H1 (cell line): ENCODE measurements around the gene TMIGD1. TPM values are rescaled to one million over a fixed set of nuclear protein-coding genes. Genes with fewer than 3 reads are reported as not detected.

Experiments used
- CTCF ChIA-PET: fragments of 300-600 bp; sonication (Branson Sonifier 250); formaldehyde crosslinking; loops from one replicate; lab custom pipeline; 2021; ENCODE audit not compliant: partially characterized antibody; lab: Charles Lee
- POLR2A ChIA-PET: fragments of 300-600 bp; sonication (Branson Sonifier 250); formaldehyde crosslinking; loops from one replicate; lab custom pipeline; 2021; ENCODE audit warnings: inconsistent platforms; ENCODE audit not compliant: partially characterized antibody; lab: Charles Lee
- DNase-seq, 2 experiments: peaks; one replicate each; pipeline versions ENCODE4 v3.0.0 to v3.0.0-alpha.2; 2010 to 2022; ENCODE audit warnings: low spot score in 2 of 2, low read depth in 1 of 2, mixed read lengths in 1 of 2
- FAIRE-seq: peaks from 2 replicates; lab custom pipeline; 2011; peaks lifted over from hg19 to GRCh38; lab: Jason Lieb, UNC
- H2AFZ ChIP-seq: 2 replicates; pipeline ENCODE4 v1.8.1; 2012; ENCODE audit warnings: low read length, inconsistent platforms
- H2AK5ac ChIP-seq: 2 replicates; pipeline ENCODE4 v1.6.1; 2013; ENCODE audit warnings: low read depth, low read length
- H2BK120ac ChIP-seq: replicated peaks from 2 replicates; pipeline ENCODE3; 2013; ENCODE audit warnings: low read depth, low read length, inconsistent platforms
- H2BK12ac ChIP-seq: 2 replicates; pipeline ENCODE4 v1.6.1; 2013; ENCODE audit warnings: low read depth, low read length
- H2BK15ac ChIP-seq: 2 replicates; pipeline ENCODE4 v1.6.1; 2013; ENCODE audit warnings: low read length
- H2BK20ac ChIP-seq: 2 replicates; pipeline ENCODE4 v1.6.1; 2013; ENCODE audit warnings: low read length
- H2BK5ac ChIP-seq: 2 replicates; pipeline ENCODE4 v1.6.1; 2013; ENCODE audit warnings: low read depth, low read length
- H3K14ac ChIP-seq: 2 replicates; pipeline ENCODE4 v1.6.1; 2013; ENCODE audit warnings: inconsistent platforms; ENCODE audit not compliant: insufficient read length
- H3K18ac ChIP-seq: 2 replicates; pipeline ENCODE4 v1.6.1; 2013; ENCODE audit warnings: low read length; ENCODE audit errors: extremely low read depth
- H3K23ac ChIP-seq: 2 replicates; pipeline ENCODE4 v1.6.1; 2013; ENCODE audit warnings: inconsistent platforms; ENCODE audit not compliant: insufficient read length
- H3K23me2 ChIP-seq: 2 replicates; pipeline ENCODE4 v1.6.1; 2013; ENCODE audit warnings: low read depth, low read length
- H3K27ac ChIP-seq: 2 replicates; pipeline ENCODE4 v1.6.1; 2011; ENCODE audit warnings: low read depth, low read length, inconsistent platforms
- H3K27me3 ChIP-seq, 4 experiments: replicated peaks in 1 of 4; 1 replicate in 1 of 4; 2 replicates in 3 of 4; pipeline versions ENCODE4 v1.6.1 to v1.8.1; 2011 to 2013; ENCODE audit warnings: low read length in 3 of 4, mild to moderate bottlenecking in 3 of 4, inconsistent platforms in 2 of 4, mixed read lengths in 2 of 4, moderate library complexity in 1 of 4; ENCODE audit not compliant: control insufficient read depth in 3 of 4, insufficient read depth in 3 of 4; ENCODE audit errors: extremely low read depth in 1 of 4
- H3K36me3 ChIP-seq, 4 experiments: 2 replicates each; pipeline versions ENCODE4 v1.6.1 to v1.8.1; 2011 to 2013; ENCODE audit warnings: mild to moderate bottlenecking in 4 of 4, low read length in 3 of 4, moderate library complexity in 2 of 4, control low read depth in 1 of 4, inconsistent platforms in 1 of 4; ENCODE audit not compliant: insufficient read depth in 4 of 4, control insufficient read depth in 2 of 4
- H3K4ac ChIP-seq: replicated peaks from 2 replicates; pipeline ENCODE3; 2013; ENCODE audit warnings: low read length, low read depth, mixed read lengths, inconsistent platforms; ENCODE audit not compliant: insufficient read length
- H3K4me1 ChIP-seq, 4 experiments: replicated peaks in 1 of 4; 1 replicate in 1 of 4; 2 replicates in 3 of 4; pipeline versions ENCODE4 v1.6.1 to v1.8.1; 2011 to 2013; ENCODE audit warnings: low read length in 3 of 4, inconsistent platforms in 2 of 4, mixed read lengths in 1 of 4; ENCODE audit not compliant: insufficient read depth in 4 of 4, control insufficient read depth in 3 of 4
- H3K4me2 ChIP-seq, 2 experiments: 2 replicates each; pipeline versions ENCODE4 v1.6.1 to v1.8.1; 2011 to 2013; ENCODE audit warnings: low read depth in 2 of 2, low read length in 2 of 2, control low read depth in 1 of 2, inconsistent platforms in 1 of 2, mild to moderate bottlenecking in 1 of 2; ENCODE audit not compliant: insufficient read depth in 1 of 2
- H3K4me3 ChIP-seq, 4 experiments: fragments of 200-600, 300-600 bp in 1 of 4; sonication (generic), shearing (Covaris generic), sonication (Bioruptor Twin) in 1 of 4; 2 replicates each; pipeline versions ENCODE4 v1.5.1 to v1.8.1; 2011 to 2016; ENCODE audit warnings: low read length in 4 of 4, low read depth in 3 of 4, control low read depth in 2 of 4, inconsistent platforms in 2 of 4, mild to moderate bottlenecking in 2 of 4, mixed read lengths in 1 of 4, moderate library complexity in 1 of 4; ENCODE audit not compliant: insufficient read depth in 2 of 4; ENCODE audit errors: extremely low read depth in 1 of 4
- H3K56ac ChIP-seq: replicated peaks from 2 replicates; pipeline ENCODE3; 2013; ENCODE audit warnings: low read depth, mild to moderate bottlenecking, mixed read lengths, low read length, inconsistent platforms; ENCODE audit not compliant: insufficient read length
- H3K79me1 ChIP-seq: 2 replicates; pipeline ENCODE4 v1.6.1; 2013; ENCODE audit warnings: low read depth, low read length, control low read depth
- H3K79me2 ChIP-seq, 2 experiments: 2 replicates each; pipeline versions ENCODE4 v1.6.1 to v1.8.1; 2012 to 2013; ENCODE audit warnings: low read length in 2 of 2, mild to moderate bottlenecking in 2 of 2, inconsistent platforms in 1 of 2; ENCODE audit not compliant: insufficient read depth in 2 of 2, control insufficient read depth in 1 of 2
- H3K9ac ChIP-seq, 4 experiments: replicated peaks in 1 of 4; 1 replicate in 1 of 4; 2 replicates in 3 of 4; pipeline versions ENCODE4 v1.6.1 to v1.8.1; 2011 to 2013; ENCODE audit warnings: low read depth in 3 of 4, low read length in 3 of 4, control low read depth in 2 of 4, mild to moderate bottlenecking in 2 of 4, moderate library complexity in 2 of 4, inconsistent platforms in 1 of 4; ENCODE audit errors: extremely low read depth in 1 of 4
- H3K9me3 ChIP-seq, 2 experiments: 2 replicates each; pipeline versions ENCODE4 v1.6.1 to v1.8.1; 2012 to 2013; ENCODE audit warnings: mild to moderate bottlenecking in 2 of 2, moderate library complexity in 2 of 2, control low read depth in 1 of 2, inconsistent platforms in 1 of 2, low read depth in 1 of 2, low read length in 1 of 2, mixed read lengths in 1 of 2; ENCODE audit not compliant: insufficient read depth in 2 of 2
- H4K20me1 ChIP-seq, 2 experiments: replicated peaks in 1 of 2; 2 replicates each; pipeline versions ENCODE3 to v1.8.1; 2011 to 2013; ENCODE audit warnings: inconsistent platforms in 2 of 2, low read length in 2 of 2, mild to moderate bottlenecking in 1 of 2; ENCODE audit not compliant: insufficient read depth in 2 of 2, control insufficient read depth in 1 of 2
- H4K5ac ChIP-seq: 2 replicates; pipeline ENCODE4 v1.6.1; 2013; ENCODE audit warnings: low read length, low read depth, mixed read lengths, inconsistent platforms; ENCODE audit not compliant: insufficient read length
- H4K8ac ChIP-seq: 2 replicates; pipeline ENCODE4 v1.8.0; 2013; ENCODE audit warnings: mild to moderate bottlenecking, moderate library complexity, low read length, inconsistent platforms; ENCODE audit not compliant: insufficient read depth; ENCODE audit errors: extremely low read depth
- H4K91ac ChIP-seq: replicated peaks from 2 replicates; pipeline ENCODE3; 2013; ENCODE audit warnings: low read length, mixed read lengths, inconsistent platforms; ENCODE audit not compliant: insufficient read length
- CBX8 ChIP-seq: fragments of 300-800, 300-1000 bp; sonication (generic); IDR thresholded peaks from 2 replicates; pipeline ENCODE4 v1.7.1; 2016; ENCODE audit warnings: low read depth, low read length, borderline replicate concordance
- EZH2 ChIP-seq: fragments of 200-600 bp; sonication (generic); IDR thresholded peaks from 2 replicates; pipeline ENCODE4 v1.7.1; 2012; ENCODE audit warnings: low read depth, mild to moderate bottlenecking, moderate library complexity, low read length, inconsistent platforms; ENCODE audit not compliant: severe bottlenecking
- KDM1A ChIP-seq: fragments of 200-600, 300-600 bp; sonication (generic); IDR thresholded peaks from 2 replicates; pipeline ENCODE4 v1.7.1; 2016; ENCODE audit warnings: mild to moderate bottlenecking, low read length, borderline replicate concordance
- KDM4A ChIP-seq: IDR thresholded peaks from one replicate; pipeline ENCODE4 v1.7.1; 2012; ENCODE audit warnings: low read depth, mild to moderate bottlenecking, moderate library complexity, low read length, inconsistent platforms; ENCODE audit not compliant: severe bottlenecking
- KDM5A ChIP-seq: fragments of 200-600 bp; IDR thresholded peaks from 2 replicates; pipeline ENCODE4 v1.7.1; 2012; ENCODE audit warnings: mild to moderate bottlenecking, low read length, inconsistent platforms, mixed read lengths
- RAD21 ChIP-seq, 2 experiments: IDR thresholded peaks in 1 of 2; conservative IDR thresholded peaks in 1 of 2; 2 replicates each; pipeline ENCODE4 v1.6.1; 2011; ENCODE audit warnings: low read depth in 2 of 2, low read length in 2 of 2, improper control_type of control experiment in 1 of 2, inconsistent platforms in 1 of 2, mild to moderate bottlenecking in 1 of 2, moderate library complexity in 1 of 2
- RFX5 ChIP-seq: IDR thresholded peaks from 2 replicates; pipeline ENCODE4 v1.6.1; 2011; ENCODE audit warnings: low read depth, low read length, improper control_type of control experiment, borderline replicate concordance
- SIN3A ChIP-seq, 2 experiments: IDR thresholded peaks in 1 of 2; conservative IDR thresholded peaks in 1 of 2; 2 replicates each; pipeline ENCODE4 v1.6.1; 2011 to 2012; ENCODE audit warnings: low read length in 2 of 2, improper control_type of control experiment in 1 of 2, low read depth in 1 of 2, mild to moderate bottlenecking in 1 of 2
- SP2 ChIP-seq: IDR thresholded peaks from 2 replicates; pipeline ENCODE4 v1.6.1; 2012; ENCODE audit warnings: mild to moderate bottlenecking, low read length, inconsistent platforms
- SP4 ChIP-seq: IDR thresholded peaks from 2 replicates; pipeline ENCODE4 v1.6.1; 2012; ENCODE audit warnings: low read length, inconsistent platforms
- YY1 ChIP-seq: IDR thresholded peaks from 2 replicates; pipeline ENCODE4 v1.6.1; 2011; ENCODE audit warnings: low read depth, mild to moderate bottlenecking, low read length
- WGBS, 2 experiments: shearing (Covaris generic) in 1 of 2; methylation state at CpG; one replicate each; pipeline versions ENCODE4 v1.1.6 to v1.1.7; 2013 to 2015; ENCODE audit warnings: low lambda C conversion rate in 2 of 2, mixed read lengths in 2 of 2, inconsistent platforms in 1 of 2, low coverage in 1 of 2, missing lambda C conversion rate in 1 of 2; ENCODE audit not compliant: insufficient replicate concordance in 2 of 2, insufficient coverage in 1 of 2, insufficient read length in 1 of 2; ENCODE audit errors: extremely low coverage in 1 of 2, missing lambda C conversion rate in 1 of 2; 5-methylcytosine and 5-hydroxymethylcytosine counted together
- polyA plus RNA-seq, 7 experiments: library from polyadenylated mRNA; depleted of rRNA in 3 of 7; stranded (reverse) in 5 of 7; unstranded in 2 of 7; fragments of >200 nt in 5 of 7; fragments of 200-250 nt in 2 of 7; gene quantifications; 1 replicate in 5 of 7; 2 replicates in 1 of 7; 4 replicates in 1 of 7; pipeline versions ENCODE4 v1.2.1 to v1.2.3, GENCODE V29; 2011 to 2013; ENCODE audit warnings: missing spikeins in 2 of 7, mixed read lengths in 2 of 7
- total RNA-seq: library from RNA; stranded (reverse); fragmentation: NEBNext Ultra II Directional; extraction: Animal tissue kit (Norgen Biotek cat#: 25700); gene quantifications from 2 replicates; pipeline ENCODE4 v1.2.1, GENCODE V29; 2021
- TF ChIP-seq, protein P1 (sequence below): IDR thresholded peaks from 2 replicates; pipeline ENCODE4 v1.6.1; 2011; ENCODE audit warnings: low read depth, mild to moderate bottlenecking, low read length; ENCODE audit not compliant: insufficient read depth

Gene TMIGD1
- total and polyA plus RNA-seq, 2 of the 8 experiments (the other 6 are each of a cell fraction or from before 2014, with no cell fraction given): not detected

DNA sequence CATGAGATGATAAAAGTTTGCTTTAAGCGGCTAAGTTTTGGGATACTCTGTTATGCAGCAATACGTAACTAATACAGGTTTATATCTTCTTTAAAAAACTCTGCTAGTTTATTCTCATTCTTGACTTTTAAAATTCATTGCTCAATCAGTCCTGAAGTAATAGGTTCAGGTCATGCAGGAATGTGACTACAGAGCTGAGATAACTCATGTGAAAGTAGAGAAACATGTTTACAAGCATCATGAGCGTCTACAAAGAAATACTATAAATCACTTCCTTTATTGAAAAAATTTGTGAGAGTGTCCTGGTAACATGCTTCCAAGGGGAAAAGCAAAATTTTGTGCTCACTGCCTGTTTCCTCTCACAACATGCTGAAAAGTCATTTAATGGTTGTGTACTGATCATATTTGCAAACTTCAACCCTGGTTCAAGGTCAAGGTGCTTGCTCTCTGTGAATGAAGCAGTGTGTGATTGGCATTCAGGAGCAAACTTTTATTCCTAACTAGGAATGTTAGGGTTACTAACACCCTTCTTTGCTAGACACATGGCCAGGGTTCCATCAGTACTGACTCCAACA, 12.5 kb upstream of the TMIGD1 start:
- no peak overlapping the region for H4K8ac ChIP-seq
- H3K4me2 ChIP-seq: no peak overlapping the region
- H3K18ac ChIP-seq: no peak overlapping the region
- no peak overlapping the region for H3K4ac ChIP-seq
- no peaks in the 10 kb centered on the region for H3K27me3 ChIP-seq
- H3K4me3 ChIP-seq: no peak overlapping the region
- no peak overlapping the region for H3K23ac ChIP-seq
- H2AFZ ChIP-seq: no peak overlapping the region
- 95% methylated on average over 3 of the region's 3 CpGs; no CpG with 5 or more reads in 1 of the 2 experiments for WGBS, 2 experiments
- TF ChIP-seq CBX8: no peak
- TF ChIP-seq, protein P1, sequence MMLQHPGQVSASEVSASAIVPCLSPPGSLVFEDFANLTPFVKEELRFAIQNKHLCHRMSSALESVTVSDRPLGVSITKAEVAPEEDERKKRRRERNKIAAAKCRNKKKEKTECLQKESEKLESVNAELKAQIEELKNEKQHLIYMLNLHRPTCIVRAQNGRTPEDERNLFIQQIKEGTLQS: no peak
- TF ChIP-seq KDM4A: no peak
- no peak for TF ChIP-seq SIN3A (conservative IDR thresholded peaks at IDR 0.05 in 1 of 2, IDR thresholded peaks at IDR 0.05 in 1 of 2; ENCODE audit: low read depth in 1 of 2, low read length in 2 of 2)
- no peak for TF ChIP-seq SP2
- TF ChIP-seq YY1: no peak
- TF ChIP-seq SP4: no peak
- TF ChIP-seq EZH2: no peak
- TF ChIP-seq RAD21 (IDR thresholded peaks at IDR 0.05 in 1 of 2, conservative IDR thresholded peaks at IDR 0.05 in 1 of 2; ENCODE audit: low read depth in 2 of 2, low read length in 2 of 2): no peak
- no peak for TF ChIP-seq KDM1A
- TF ChIP-seq KDM5A: no peak
- no peak for TF ChIP-seq RFX5
- H3K4me1 ChIP-seq: no peaks in the 10 kb centered on the region
- CTCF ChIA-PET: interaction anchor here (0.7 to 4.4 kb wide), 4 partner anchors 9 to 242 kb away, joined by 3 to 17 read pairs (median 4); no protein-coding TSS in a partner anchor
- H2BK15ac ChIP-seq: no peak overlapping the region
- no peak overlapping the region for H2BK5ac ChIP-seq
- H3K79me1 ChIP-seq: no peaks in the 10 kb centered on the region
- H2BK20ac ChIP-seq: no peak overlapping the region
- H3K56ac ChIP-seq: no peak overlapping the region
- FAIRE-seq (no peak), DNase-seq (no peak)
- H3K9ac ChIP-seq: no peak overlapping the region
- no peaks in the 10 kb centered on the region for H3K36me3 ChIP-seq
- no peak overlapping the region for H4K91ac ChIP-seq
- H3K23me2 ChIP-seq: no peaks in the 10 kb centered on the region
- no peak overlapping the region for H4K5ac ChIP-seq
- H2BK12ac ChIP-seq: no peak overlapping the region
- H3K9me3 ChIP-seq: no peaks in the 10 kb centered on the region
- no peaks in the 10 kb centered on the region for H3K79me2 ChIP-seq
- no peak overlapping the region for H3K14ac ChIP-seq
- no peaks in the 10 kb centered on the region for H4K20me1 ChIP-seq
- no peak overlapping the region for H2AK5ac ChIP-seq
- POLR2A ChIA-PET: interaction anchor here (1.4 kb wide), 1 partner anchor 12 kb away, joined by 3 read pairs; no protein-coding TSS in a partner anchor
- H3K27ac ChIP-seq: no peak overlapping the region
- no peak overlapping the region for H2BK120ac ChIP-seq
